ENCODE data around the gene SFT2D2.

Gene SFT2D2

GRCh38 chr1:168223681-168224540, 1.9 kb upstream of the SFT2D2 start:
- DNase-seq (ENCODE audit: low spot score): no peak

- DNase-seq (ENCODE audit: low spot score): no peak
These were observed 813 bp upstream of the SFT2D2 start for GRCh38 chr1:168224991-168225390.

- peak; percentile 32 for DNase-seq (ENCODE audit: low spot score)
These were observed 1.8 kb downstream of the SFT2D2 start for GRCh38 chr1:168227620-168228019.

- no peak for DNase-seq (ENCODE audit: low spot score)
These were observed 4.1 kb downstream of the SFT2D2 start for GRCh38 chr1:168229893-168230292.

GRCh38 chr1:168230709-168231108, 4.9 kb downstream of the SFT2D2 start:
- no peak for DNase-seq (ENCODE audit: low spot score)

GRCh38 chr1:168234846-168235547, 9.2 kb downstream of the SFT2D2 start:
- DNase-seq (ENCODE audit: low spot score): peak; percentile 64

- peak; percentile 48 for DNase-seq (ENCODE audit: low spot score)
These were observed 9.7 kb downstream of the SFT2D2 start for GRCh38 chr1:168235548-168235885.

GRCh38 chr1:168235937-168236336, 10.1 kb downstream of the SFT2D2 start:
- DNase-seq (ENCODE audit: low spot score): no peak

GRCh38 chr1:168236836-168237611, 11.2 kb downstream of the SFT2D2 start:
- DNase-seq (ENCODE audit: low spot score): no peak

GRCh38 chr1:168243198-168243597, 17.4 kb downstream of the SFT2D2 start:
- no peak for DNase-seq (ENCODE audit: low spot score)

GRCh38 chr1:168243636-168244212, 17.9 kb downstream of the SFT2D2 start:
- no peak for DNase-seq (ENCODE audit: low spot score)

- no peak for DNase-seq (ENCODE audit: low spot score)
These were observed 19.2 kb downstream of the SFT2D2 start for GRCh38 chr1:168245042-168245441.

- DNase-seq (ENCODE audit: low spot score): no peak
These were observed 20.7 kb downstream of the SFT2D2 start for GRCh38 chr1:168246506-168246905.

GRCh38 chr1:168252204-168252733, 26.5 kb downstream of the SFT2D2 start:
- DNase-seq (ENCODE audit: low spot score): no peak

GRCh38 chr1:168256164-168256563, 30.4 kb downstream of the SFT2D2 start:
- no peak for DNase-seq (ENCODE audit: low spot score)

- DNase-seq (ENCODE audit: low spot score): no peak
These were observed 31.6 kb downstream of the SFT2D2 start for GRCh38 chr1:168257397-168257796.

- no peak for DNase-seq (ENCODE audit: low spot score)
These were observed 33.8 kb downstream of the SFT2D2 start for GRCh38 chr1:168259567-168259966.

GRCh38 chr1:168260393-168260792, 34.6 kb downstream of the SFT2D2 start:
- DNase-seq (ENCODE audit: low spot score): no peak

GRCh38 chr1:168261390-168261789, 35.6 kb downstream of the SFT2D2 start:
- peak; percentile 70 for DNase-seq (ENCODE audit: low spot score)

GRCh38 chr1:168263130-168263529, 37.3 kb downstream of the SFT2D2 start:
- DNase-seq (ENCODE audit: low spot score): no peak

- DNase-seq (ENCODE audit: low spot score): no peak
These were observed 38.5 kb downstream of the SFT2D2 start for GRCh38 chr1:168264296-168264695.

- DNase-seq (ENCODE audit: low spot score): no peak
These were observed 39.8 kb downstream of the SFT2D2 start for GRCh38 chr1:168265596-168265995.
